Activated CD4-positive, alpha-beta T cell treated with anti-CD3 and anti-CD28 coated beads, Interleukin-2, amount 50 U/mL, for 16 hours (primary cell): ENCODE measurements around the gene SMTN.
A peak's percentile ranks its signal among the peaks of the same experiment; 100 is the strongest.
"Not testable (repeated sequence)": the region's sequence is repeated elsewhere in the genome, so short reads cannot be mapped to it uniquely, and the experiment has no call there.

Source experiments
- DNase-seq: peaks from one replicate; pipeline ENCODE4 v3.0.0-alpha.2; 2020

SMTN gene

DNA sequence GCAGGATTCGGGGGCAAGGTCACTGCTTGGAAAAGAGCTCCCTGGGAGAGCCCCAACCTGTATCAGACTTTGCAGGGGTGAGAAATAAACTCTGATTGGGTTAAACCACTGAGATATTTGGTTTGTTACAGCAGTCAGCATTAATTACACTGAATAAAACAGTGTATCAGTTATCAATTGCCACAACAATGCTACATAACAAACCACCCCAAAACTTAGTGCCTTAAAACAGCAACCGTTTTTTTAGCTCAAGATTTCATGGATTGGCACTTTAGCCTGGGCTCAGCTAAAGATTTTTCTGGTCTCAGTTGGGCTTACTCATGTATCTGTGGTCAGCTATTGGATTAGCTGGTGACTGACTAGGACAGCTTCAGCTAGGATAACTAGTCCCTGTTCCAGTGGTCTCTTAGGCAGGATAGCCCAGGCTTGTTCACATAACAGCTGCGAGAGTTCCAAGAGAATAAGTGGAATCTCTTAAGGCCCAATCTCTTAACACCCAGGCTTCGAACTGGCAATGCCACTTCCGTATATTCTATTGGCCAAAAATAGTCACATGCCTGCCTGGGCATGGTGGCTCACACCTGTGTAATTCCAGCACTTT is 7.5 kb upstream of the SMTN start:
- DNase-seq: not testable (repeated sequence)

DNA sequence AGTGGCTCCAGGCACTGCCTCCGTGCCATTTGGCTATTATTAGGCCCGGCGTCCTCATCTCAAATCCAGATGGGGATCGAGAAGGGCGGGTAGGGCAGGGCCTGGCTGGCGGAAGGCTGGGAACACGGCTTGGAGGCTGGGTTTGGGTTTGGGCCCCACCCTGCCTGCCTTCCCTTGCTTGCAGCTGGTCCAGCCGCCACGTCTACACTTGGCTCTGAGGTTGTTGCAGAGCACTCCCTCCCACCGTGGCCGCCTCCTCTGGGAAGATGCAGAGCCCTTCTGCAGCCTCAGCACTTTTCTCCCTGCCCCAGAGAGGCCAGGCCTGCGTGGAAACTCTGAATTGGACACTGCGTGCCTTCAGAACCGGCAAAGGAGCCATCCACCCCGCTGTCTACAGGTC is 5.2 kb upstream of the SMTN start:
- no peak for DNase-seq

DNA sequence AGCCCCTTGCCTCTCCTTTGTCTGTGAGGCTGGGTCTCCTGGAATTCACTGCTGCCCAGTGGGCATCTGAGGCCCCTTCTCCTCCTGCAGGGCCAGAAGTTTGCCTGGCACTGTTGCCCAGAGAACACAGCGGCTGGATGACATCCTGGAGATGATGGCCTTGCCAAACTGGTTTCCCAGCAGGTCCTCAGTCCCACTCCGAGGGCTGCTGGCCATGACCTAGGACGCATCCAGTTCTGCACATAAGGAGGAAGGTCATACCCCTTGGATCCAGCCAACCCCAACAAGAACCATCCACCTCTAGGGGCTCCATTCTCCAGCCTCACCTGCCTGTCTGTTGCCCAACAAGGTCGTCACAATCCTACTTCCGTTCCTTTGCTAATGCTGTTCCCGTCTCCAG is 3.4 kb upstream of the SMTN start:
- DNase-seq: no peak

DNA sequence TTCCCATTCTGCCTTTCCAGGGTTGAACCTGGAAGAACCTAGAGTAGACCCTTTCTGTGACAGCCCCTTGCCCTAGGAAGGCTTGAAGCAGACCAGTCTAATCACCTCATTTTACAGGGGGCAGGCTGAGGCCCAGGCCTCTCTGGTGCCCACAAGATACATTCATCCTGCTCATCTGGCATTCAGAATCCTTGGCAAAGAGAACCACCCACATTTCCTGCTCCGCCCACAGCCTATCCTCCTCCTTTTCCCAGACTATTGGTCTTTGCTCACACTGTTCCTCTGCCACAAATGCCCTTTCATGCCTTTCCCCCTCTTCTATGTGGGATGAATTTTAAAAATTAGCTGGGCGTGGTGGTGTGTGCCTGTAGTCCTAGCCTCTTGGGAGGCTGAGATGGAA is 2.7 kb upstream of the SMTN start:
- not testable (repeated sequence) for DNase-seq

DNA sequence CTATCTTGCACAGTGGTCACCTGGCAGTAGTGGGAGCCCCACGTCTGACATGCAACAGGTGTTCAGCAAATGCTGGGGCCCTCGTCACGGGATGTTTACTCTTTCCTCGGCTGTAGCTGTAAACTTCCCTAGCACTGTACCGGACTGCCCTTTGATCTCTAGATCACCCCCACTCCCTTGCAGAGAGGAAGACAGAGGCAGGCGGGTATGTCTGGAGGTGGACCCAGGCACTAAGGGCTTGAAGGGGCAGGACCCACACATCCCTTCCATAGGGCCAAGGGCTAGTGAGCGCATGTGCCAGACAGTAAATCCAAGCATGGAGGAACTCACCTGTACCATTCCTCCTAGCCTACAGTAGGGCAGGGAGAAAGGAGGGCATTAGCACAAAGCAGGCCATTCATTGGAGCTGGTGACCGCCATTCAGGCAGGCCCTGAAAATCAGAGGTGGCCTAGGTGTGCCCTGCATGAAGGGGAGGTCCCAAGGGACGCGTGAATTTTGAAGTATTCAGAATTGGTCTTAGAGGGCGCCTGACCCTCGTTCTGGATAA is 1.9 kb upstream of the SMTN start:
- DNase-seq: no peak

DNA sequence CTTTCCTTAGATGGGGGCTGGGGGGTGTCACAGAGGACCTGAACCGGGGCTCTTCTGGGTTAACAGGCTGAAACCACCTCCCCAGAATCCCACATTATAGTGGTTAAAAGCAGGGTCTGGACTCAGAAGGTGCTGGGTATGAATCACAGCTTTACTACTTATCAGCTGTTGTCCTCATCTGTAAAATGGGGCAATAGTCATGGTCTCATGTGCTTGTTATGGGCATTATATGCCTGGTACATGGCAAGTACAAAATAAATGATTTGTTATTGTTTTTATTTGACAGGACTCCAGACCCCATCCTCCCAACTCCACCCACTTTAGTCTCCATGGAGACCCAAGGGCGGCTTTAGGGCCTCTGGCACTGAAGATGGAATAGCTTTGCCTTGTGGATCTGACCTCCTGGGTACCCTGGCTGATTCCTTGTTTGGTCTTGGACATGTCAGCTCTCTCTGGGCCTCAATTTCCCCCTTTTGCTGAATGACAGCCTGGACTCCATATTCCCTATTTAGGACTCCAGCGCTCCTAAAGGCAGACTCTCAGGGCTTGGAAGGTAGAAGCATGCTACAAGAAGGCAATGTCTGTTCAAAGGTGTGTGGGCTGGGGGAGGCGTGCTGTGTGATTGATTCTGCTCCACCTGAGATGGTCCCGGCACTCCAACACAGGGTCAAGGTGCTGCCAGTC is 812 bp upstream of the SMTN start:
- DNase-seq: no peak

DNA sequence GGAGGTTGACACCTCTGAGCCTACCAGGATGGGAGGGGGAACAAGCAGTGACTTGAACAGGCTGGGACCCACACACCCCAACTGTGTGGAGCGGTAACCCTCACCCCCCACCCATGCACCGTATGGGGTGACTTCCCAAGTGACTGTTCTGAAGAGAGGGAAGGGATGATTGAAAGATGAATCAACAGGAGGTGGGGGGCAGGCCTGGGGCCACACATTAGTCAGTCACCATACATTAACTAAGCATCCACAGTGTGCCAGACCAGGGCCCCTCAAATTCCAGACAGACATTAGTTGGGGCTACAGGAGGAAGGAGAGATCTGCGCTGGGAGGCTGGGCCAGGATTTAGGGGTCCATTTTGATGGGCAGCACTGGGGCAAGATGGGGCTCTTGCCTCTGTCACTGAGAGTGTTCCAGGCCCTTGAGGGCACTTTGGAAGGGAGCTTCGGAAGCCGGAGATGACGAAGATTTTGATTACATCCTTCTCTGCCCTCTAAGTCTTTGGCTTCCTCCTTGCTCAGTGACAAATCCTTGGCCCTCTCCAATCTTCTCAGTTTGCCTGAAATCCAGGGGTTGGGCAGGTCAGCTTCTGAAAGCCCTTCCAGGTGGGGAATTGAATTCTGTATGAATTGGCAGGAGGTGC is 966 bp downstream of the SMTN start:
- no peak for DNase-seq

DNA sequence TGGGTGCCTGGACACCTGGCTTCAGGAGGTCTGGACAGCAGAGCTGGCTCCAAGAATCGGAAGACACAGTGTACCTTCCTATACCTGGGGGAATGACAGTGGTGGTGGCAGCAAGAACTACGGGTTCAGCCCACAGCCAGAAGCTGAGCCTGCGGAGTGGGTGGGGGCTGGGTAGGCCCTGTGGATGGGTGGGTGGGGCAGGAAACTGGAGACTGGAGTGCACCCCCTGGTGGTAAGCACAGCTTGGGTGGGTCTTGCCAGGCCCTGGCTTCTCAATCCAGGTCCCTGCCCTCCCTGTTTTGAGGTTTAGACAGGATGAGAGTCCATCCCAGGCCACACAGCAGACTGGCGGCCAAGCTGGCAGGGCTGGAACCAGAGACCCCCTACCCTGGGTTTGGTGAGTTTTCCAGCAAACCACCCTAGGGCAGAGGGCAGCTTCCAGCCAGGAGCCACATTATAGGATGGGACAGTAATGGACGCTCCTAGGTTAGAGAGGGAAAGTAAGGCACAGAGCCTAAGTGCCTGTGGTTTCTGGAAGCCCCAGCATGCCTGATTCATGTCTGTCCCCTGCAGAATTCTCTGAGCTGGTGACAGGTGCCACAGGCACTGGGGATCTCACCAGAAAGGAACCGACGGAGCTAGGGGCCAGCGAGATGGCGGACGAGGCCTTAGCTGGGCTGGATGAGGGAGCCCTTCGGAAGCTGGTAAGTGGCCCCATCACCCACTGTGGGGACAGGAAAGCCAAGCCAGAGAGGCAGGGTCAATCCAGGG is 1.7 kb downstream of the SMTN start:
- DNase-seq: peak; percentile 49

DNA sequence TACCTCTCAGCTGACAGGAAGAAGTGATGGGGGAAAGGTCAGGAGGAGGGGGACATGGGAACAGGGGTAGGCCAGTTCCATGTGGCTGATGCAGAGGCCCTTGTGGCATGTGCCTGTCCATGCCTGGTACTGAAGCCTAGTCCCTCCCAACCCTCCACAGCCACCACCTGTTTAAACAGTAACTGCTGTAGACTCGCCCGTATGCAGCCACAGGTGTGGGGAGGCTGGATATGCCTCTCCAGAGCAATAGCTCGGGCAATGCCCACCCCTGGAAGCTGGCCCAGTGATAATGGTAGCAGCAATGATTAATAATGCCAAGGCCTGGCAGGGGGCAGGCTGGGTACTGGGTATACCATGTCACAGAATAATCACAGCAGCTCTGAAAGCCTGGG is 2.3 kb downstream of the SMTN start:
- no peak for DNase-seq

DNA sequence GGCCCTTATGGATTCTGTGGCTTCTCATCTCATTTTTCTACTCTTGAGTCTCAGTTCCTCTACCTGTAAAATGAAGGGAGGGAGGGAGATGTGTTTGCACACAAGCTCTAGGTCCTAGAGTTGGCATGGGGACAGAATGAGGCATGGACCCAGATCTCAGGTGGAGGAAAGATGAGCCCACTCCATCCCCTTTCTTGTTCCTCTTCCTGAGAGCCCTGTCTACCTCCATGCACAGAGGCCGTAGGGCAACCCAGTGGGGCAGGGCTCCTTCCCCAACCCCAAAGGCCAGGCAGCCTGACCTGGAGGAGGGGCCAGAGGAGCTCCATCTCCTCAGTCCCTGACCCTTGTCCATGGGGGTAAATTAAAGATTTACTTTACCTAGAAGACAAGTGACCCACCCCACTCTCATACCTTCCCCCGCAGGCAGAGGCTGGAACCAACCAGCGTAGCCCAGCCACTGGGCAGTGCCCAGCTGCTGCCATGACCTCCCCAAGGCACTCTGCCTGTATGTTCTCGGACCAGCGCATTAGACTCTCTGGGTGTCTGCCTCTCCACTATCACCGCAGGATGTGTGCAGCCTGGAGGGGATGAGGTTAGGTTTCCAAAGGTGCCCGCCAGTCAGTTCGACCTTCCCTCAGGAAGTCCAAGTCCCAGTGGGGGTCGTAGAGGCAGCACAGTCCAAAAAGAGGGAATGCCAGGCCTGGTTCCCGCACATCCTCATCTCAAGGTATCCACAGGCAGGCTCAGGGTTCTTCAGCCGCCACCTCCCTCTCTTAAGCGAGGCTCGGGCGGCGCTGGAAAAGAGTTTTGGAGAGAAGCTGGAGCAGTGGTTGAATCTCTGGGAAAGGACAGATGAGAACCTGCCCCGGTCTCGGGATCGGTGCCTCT is 3.0 kb downstream of the SMTN start:
- DNase-seq: no peak

DNA sequence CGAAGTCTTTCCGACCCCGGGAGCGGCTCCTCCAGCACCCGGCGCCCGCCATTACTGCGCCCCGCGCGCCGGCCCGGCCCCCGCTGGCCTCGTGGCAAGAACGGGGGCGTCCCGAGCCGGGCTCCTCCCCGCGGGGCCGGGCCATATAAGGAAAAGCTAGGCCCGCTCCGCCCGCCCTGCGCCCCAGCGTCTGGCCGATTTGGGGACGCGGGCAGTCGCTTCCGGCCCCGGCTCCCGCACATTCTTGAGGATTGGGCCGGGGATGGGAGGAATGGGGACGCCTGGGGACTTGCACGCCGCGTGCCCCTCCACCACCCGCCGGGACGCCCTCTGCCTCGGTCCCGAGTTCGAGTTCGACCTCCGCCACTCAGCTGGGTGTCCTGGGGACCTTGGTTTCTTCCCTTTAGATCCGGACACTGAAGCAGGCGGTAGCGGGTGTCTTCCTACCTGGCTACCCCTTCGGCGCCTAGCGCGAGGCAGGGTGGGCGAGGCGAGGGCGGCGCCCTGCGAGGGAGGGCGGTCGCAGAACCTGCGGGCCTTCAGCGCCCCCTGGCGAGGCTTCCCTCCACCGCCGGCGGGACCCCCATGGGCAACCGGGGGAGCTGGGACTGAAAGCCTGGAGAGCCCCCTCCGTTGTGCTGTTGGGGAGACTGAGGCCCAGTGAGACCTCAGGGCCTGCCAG is 3.8 kb downstream of the SMTN start:
- DNase-seq: peak; percentile 89

DNA sequence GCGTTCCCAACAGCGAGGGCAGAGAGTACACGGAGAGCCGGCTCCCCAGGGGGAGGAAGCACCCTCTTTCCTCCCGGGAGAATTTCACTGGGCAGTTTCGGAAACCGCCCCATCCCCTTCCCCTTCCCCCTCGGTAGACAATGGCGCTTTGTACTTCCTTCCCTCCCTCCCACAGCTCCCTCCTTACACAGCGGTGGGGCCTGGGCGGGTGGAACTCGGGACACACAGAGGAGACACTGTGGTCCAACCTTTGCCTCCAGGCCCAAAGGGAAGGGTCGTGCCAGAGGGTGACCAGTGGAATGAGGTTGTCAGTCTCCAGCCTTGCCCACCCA is 4.3 kb downstream of the SMTN start:
- no peak for DNase-seq

DNA sequence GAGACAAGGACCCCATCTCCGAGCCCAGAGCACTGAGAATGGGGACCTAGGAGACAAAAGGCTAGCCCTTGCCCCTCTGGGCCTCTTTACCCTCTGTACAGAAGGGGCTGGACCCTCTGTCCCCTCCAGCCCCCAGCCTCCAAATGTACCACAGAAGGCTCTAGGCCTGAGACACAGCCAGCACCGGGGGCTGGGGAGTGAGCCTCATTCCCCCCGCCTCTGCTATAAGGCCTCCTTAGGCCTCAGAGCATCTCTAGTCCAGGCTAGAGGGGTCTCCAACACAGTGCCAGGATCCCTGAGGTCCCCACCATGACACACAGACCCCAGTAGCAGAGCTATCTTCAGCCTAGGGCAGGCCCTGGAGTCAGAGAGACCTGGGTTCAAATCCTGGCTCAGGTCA is 4.8 kb downstream of the SMTN start:
- no peak for DNase-seq

DNA sequence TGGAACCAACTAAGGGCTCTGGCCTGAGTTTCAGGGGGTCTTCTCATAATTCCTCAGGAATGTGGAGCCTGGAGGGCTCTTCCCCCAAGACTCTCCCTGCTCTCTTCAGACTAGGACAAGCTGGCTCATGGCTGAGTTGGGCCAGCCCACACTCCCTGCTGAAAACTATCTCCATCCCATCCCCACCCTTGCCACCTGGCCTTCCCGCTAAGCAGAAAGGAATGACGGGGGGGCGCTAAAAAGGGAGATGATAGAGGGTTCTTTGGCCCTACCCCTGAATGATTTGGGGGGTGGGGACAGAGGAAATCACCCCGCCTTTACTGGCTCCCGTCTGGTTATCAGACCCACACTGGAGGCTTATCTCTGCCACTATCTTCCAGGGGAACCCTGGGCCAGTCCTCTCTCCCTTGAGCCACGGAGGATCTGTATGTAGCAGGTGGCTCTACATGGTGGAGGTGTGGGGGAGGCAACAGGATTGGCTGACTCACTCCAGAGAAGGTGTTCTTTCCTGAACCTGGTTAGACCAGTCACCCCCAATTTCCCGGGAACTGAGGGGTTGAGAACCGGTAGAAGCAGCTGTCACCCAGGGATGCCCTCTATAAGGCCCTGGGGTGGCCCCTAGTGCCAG is 5.7 kb downstream of the SMTN start:
- no peak for DNase-seq

DNA sequence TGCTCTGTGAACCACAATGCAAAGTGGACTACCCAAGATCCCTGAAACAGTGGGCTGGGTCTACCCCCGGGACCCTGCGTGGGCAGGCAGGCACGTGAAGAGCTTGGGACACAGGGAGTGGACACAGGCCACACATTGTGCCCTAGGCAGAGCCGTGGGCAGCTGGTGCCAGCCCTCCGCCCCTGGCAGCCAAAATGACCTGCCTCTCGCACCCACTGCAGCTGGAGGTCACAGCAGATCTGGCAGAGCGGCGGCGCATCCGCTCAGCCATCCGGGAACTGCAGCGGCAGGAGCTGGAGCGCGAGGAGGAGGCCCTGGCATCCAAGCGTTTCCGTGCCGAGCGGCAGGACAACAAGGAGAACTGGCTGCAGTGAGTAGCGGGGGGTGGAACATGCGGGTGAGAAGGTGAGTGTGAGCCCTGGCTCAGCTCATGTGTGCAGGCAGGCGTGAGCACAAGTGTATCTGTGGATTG is 6.7 kb downstream of the SMTN start:
- DNase-seq: no peak

DNA sequence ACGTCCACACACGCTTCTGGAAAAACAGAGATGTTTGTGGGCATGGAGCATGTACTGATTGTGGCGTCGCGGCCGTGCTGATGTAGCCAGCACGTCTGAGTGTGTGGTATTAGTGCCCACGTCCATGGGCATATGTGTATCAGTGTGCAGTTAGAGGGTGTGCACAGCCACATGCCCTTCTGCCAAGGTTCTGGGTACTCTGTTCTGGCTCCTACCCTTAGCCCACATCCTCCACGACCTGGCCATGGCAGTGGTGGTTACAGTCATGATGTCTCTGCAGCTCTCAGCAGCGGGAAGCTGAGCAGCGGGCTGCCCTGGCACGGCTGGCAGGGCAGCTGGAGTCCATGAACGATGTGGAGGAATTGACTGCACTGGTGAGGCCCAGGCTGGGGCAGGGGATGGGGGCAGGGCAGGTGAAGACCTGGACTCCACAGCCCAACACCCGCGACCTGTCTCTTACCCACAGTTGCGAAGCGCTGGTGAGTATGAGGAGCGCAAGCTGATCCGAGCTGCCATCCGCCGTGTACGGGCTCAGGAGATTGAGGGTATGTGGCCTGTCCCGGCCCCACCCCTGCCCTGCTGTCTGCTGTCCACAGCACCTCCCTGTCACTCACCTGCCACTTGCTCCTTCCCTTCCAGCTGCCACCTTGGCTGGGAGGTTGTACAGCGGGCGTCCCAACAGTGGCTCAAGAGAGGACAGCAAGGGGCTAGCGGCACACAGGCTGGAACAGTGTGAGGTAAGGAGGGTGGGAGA is 7.3 kb downstream of the SMTN start:
- no peak for DNase-seq

DNA sequence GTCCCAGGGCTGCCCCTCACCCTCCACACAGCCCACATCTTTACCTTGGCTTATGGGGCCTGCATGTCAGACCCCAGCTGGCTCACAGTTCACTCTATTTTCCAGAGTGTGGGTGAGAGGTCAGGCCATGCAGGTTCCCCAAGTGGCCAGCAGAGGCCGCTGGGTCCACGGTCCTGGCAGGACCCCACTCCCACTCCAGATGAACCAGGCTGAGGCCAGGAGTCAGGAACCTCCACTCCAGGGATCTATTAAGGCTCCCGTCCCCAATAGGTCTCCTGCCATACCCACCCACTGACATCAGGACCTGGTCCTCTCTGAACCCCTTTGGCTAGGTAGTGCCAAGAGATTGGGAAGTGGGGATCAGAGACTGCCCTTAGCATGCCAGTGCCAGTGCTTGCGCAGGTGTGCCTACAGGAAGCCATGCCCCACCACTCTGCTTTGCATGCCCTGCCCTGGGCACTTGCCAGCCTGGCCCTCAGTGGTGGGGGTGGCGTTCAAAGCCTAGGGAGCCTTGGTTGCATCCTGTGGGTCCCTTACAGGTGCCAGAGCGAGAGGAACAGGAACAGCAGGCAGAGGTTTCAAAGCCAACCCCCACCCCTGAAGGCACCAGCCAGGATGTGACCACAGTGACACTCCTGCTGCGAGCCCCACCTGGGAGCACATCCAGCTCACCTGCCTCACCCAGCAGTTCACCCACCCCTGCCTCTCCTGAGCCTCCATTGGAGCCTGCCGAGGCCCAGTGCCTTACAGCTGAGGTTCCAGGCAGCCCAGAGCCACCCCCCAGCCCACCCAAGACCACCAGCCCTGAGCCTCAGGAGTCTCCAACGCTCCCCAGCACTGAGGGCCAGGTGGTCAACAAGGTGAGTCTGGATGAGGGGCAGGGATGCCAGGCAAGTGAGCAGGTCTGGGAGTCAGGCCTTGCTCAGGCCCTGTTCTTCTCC is 8.3 kb downstream of the SMTN start:
- DNase-seq: peak; percentile 29

DNA sequence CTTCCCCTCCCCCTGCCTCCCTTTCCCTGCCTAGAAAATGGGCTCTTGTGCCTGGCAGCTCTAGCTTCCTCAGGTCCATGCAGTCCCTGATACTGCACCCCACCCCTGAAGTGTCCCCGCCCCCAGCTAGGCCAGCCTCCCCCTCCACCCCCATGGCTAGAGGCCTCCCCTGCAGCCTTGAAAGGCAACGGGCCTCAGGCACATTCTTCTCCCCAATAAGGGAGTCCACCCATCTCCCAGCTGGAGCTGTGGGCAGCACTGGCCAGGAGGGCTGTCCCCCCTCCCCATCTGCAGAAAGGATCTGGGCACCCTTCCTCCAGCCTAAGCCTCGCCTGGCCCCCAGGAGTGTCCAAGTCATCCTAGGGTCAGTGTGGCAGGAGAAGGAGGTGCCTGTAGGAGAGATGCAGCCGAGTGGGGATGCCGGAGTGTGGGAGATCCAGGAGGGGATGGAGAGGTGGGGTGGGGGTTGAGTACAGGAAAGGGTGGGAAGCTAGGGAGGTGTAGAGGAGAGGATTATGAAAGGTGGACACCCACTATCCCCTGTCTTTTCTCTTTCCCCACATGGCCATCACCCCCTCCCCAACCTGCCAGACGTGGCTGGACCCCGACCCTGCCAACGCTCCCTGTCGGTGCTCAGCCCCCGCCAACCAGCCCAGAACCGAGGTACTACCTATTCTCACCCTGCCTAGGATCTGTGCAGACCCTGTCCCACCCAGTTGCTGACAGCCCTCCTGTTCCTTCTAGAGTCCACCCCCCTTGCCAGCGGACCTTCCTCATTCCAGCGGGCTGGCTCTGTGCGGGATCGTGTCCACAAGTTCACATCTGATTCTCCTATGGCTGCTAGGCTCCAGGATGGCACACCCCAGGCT is 9.3 kb downstream of the SMTN start:
- no peak for DNase-seq
